ENCODE data around the gene PROK2. TPM values are rescaled to one million over a fixed set of nuclear protein-coding genes. Genes with fewer than 3 reads are reported as not detected.

The PROK2 gene
- total RNA-seq, 1 experiment from 2014 or later, result not detected

DNA sequence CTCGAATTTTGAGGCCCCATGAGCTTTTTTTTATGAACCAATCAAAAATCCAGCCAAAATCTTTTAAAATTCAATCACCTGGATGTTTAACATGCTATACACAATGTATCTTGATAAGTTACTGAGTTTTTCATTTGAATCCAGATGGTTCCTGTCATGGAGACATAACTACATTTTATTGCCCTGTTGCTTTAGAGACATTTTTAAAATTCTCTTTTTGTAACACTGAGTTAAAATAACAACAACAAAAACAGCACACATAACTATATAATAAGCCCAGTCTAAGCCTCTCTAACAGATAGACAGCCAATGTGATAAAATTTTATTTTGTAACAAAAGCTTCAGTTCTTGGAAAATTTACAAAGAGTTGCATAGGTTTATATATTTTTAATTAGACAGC lies 1.8 kb downstream of the PROK2 start:
- Histone ChIP-seq H3K27me3 (ENCODE audit: low read length) (peaks cover 87% of the 10 kb centered on the region), H2AFZ (ENCODE audit: low read length) (no peak overlapping the region), H3K9me3 (ENCODE audit: low read length) (no peaks in the 10 kb centered on the region), H3K27ac (ENCODE audit: low read length) (no peak overlapping the region), H3K9me2 (replicated peaks; ENCODE audit: low read length) (no peaks in the 10 kb centered on the region), H4K20me1 (ENCODE audit: low read length) (no peaks in the 10 kb centered on the region), H3K79me2 (ENCODE audit: low read length) (no peaks in the 10 kb centered on the region), H3K4me2 (ENCODE audit: low read length) (no peak overlapping the region), H3K9ac (ENCODE audit: low read length) (no peak overlapping the region), H3K36me3 (ENCODE audit: low read depth, low read length) (no peaks in the 10 kb centered on the region), H3K4me1 (ENCODE audit: insufficient read depth, low read length) (no peaks in the 10 kb centered on the region), H3K4me3 (ENCODE audit: low read length) (no peak overlapping the region), H3F3A (ENCODE audit: low read length, unreplicated experiment) (no peaks in the 10 kb centered on the region)
- TF ChIP-seq EZH2phosphoT487 (IDR thresholded peaks at IDR 0.05; ENCODE audit: borderline replicate concordance, low read length) (no peak), EZH2 (IDR thresholded peaks at IDR 0.05; ENCODE audit: low read length, unreplicated experiment) (no peak)
- TF ChIP-seq, protein P1, sequence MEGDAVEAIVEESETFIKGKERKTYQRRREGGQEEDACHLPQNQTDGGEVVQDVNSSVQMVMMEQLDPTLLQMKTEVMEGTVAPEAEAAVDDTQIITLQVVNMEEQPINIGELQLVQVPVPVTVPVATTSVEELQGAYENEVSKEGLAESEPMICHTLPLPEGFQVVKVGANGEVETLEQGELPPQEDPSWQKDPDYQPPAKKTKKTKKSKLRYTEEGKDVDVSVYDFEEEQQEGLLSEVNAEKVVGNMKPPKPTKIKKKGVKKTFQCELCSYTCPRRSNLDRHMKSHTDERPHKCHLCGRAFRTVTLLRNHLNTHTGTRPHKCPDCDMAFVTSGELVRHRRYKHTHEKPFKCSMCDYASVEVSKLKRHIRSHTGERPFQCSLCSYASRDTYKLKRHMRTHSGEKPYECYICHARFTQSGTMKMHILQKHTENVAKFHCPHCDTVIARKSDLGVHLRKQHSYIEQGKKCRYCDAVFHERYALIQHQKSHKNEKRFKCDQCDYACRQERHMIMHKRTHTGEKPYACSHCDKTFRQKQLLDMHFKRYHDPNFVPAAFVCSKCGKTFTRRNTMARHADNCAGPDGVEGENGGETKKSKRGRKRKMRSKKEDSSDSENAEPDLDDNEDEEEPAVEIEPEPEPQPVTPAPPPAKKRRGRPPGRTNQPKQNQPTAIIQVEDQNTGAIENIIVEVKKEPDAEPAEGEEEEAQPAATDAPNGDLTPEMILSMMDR (conservative IDR thresholded peaks at IDR 0.05; ENCODE audit: low read depth, low read length), result no peak
- no peak for DNase-seq
- BruUV-seq (replicated peaks), result no TSS peak
- intact Hi-C loops (cut with micrococcal nuclease), result no loop called here
- ATAC-seq, result no peak
- CTCF ChIA-PET, result no interaction called here
- POLR2A ChIA-PET (ENCODE audit: unreplicated experiment), result no interaction called here

DNA sequence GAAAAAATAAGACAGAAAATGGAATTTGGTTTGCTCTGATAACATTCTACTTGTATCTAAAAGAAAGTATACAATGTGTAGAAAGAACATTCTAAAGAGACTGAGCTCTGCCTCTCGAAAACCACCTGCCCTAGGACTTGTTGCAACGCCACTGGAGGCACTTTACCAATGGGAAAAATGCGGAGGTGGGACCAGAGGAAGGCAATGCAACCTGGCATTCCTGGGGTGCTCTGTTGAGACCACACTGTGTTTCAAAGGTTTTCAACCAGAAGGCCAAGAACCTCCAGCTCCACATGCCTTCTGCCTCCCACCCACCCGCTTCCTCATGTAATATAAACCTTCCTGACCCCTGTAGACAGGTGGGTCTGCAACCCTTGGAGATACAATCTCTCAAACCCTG lies 4.5 kb downstream of the PROK2 start:
- ChIA-PET POLR2A (ENCODE audit: unreplicated experiment) (no interaction called here), CTCF (no interaction called here)
- Histone ChIP-seq H3K27ac (ENCODE audit: low read length) (no peak overlapping the region), H3K4me3 (ENCODE audit: low read length) (no peak overlapping the region), H2AFZ (ENCODE audit: low read length) (no peak overlapping the region), H3K79me2 (ENCODE audit: low read length) (no peaks in the 10 kb centered on the region), H3K27me3 (ENCODE audit: low read length) (peaks cover 84% of the 10 kb centered on the region), H3K36me3 (ENCODE audit: low read depth, low read length) (no peaks in the 10 kb centered on the region), H3K4me2 (ENCODE audit: low read length) (no peak overlapping the region), H4K20me1 (ENCODE audit: low read length) (no peaks in the 10 kb centered on the region), H3K9me2 (replicated peaks; ENCODE audit: low read length) (no peaks in the 10 kb centered on the region), H3K4me1 (ENCODE audit: insufficient read depth, low read length) (no peaks in the 10 kb centered on the region), H3F3A (ENCODE audit: low read length, unreplicated experiment) (no peaks in the 10 kb centered on the region), H3K9ac (ENCODE audit: low read length) (no peak overlapping the region), H3K9me3 (ENCODE audit: low read length) (no peaks in the 10 kb centered on the region)
- ATAC-seq (no peak), DNase-seq (no peak)
- BruUV-seq (replicated peaks), result no TSS peak
- intact Hi-C loops (cut with micrococcal nuclease), result no loop called here
- TF ChIP-seq, protein P1 (conservative IDR thresholded peaks at IDR 0.05; ENCODE audit: low read depth, low read length), result no peak
- no peak for TF ChIP-seq EZH2 (IDR thresholded peaks at IDR 0.05; ENCODE audit: low read length, unreplicated experiment)
- TF ChIP-seq EZH2phosphoT487 (IDR thresholded peaks at IDR 0.05; ENCODE audit: borderline replicate concordance, low read length), result no peak

DNA sequence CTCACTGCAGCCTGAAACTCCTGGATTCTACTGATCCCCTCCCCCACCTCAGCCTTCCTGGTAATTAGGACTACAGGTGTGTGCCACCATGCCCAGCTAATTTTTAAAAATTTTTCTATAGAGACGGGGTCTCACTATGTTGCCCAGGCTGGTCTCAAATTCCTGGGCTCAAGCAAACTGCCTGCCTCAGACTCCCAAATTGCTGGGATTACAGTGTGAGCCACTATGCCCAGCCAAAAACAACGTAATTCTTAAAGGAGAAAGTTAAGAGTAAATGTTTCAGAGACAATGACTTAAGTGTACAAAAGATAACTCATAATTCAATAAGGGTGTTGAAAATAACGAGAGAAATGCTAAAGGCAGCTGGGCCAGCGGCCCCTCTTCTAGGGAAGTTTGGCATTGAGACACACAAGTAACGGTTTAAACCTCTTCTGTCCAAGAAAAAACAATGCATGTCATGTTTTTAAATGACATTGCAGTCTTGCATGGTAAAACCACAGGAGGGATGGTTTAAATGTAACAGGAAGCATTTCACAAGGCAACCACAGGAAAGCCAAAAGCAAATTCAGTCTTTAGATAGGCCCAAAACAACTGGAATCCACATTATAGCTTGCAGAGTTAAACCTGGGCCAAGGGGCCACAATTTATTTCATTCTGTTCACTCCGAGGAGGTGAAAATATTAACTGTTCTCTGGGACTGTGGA lies 5.1 kb downstream of the PROK2 start:
- no peak overlapping the region for H3K4me2 ChIP-seq (ENCODE audit: low read length)
- ATAC-seq (no peak), DNase-seq (no peak)
- POLR2A ChIA-PET (ENCODE audit: unreplicated experiment), result no interaction called here
- CTCF ChIA-PET, result no interaction called here
- intact Hi-C loops (cut with micrococcal nuclease), result no loop called here
- no peaks in the 10 kb centered on the region for H3K4me1 ChIP-seq (ENCODE audit: insufficient read depth, low read length)
- no peak overlapping the region for H2AFZ ChIP-seq (ENCODE audit: low read length)
- BruUV-seq (replicated peaks), result no TSS peak
- no peaks in the 10 kb centered on the region for H3K79me2 ChIP-seq (ENCODE audit: low read length)
- peaks cover 85% of the 10 kb centered on the region for H3K27me3 ChIP-seq (ENCODE audit: low read length)
- no peaks in the 10 kb centered on the region for H3K9me2 ChIP-seq (replicated peaks; ENCODE audit: low read length)
- H3K36me3 ChIP-seq (ENCODE audit: low read depth, low read length), result no peaks in the 10 kb centered on the region
- no peak overlapping the region for H3K9ac ChIP-seq (ENCODE audit: low read length)
- no peak overlapping the region for H3K27ac ChIP-seq (ENCODE audit: low read length)
- TF ChIP-seq, protein P1 (conservative IDR thresholded peaks at IDR 0.05; ENCODE audit: low read depth, low read length), result no peak
- TF ChIP-seq EZH2phosphoT487 (IDR thresholded peaks at IDR 0.05; ENCODE audit: borderline replicate concordance, low read length) (no peak), EZH2 (IDR thresholded peaks at IDR 0.05; ENCODE audit: low read length, unreplicated experiment) (no peak)
- H4K20me1 ChIP-seq (ENCODE audit: low read length), result no peaks in the 10 kb centered on the region
- H3K4me3 ChIP-seq (ENCODE audit: low read length), result no peak overlapping the region
- H3F3A ChIP-seq (ENCODE audit: low read length, unreplicated experiment), result no peaks in the 10 kb centered on the region
- no peaks in the 10 kb centered on the region for H3K9me3 ChIP-seq (ENCODE audit: low read length)

Measured in PC-3 (cell line).